ENCODE results near the gene GLT1D1. TPM values are rescaled to one million over a fixed set of nuclear protein-coding genes. Genes with fewer than 3 reads are reported as not detected.

GLT1D1 gene
- total and polyA plus RNA-seq, 8 donors: 1.0 to 17.6 (median 2.6) TPM

DNA sequence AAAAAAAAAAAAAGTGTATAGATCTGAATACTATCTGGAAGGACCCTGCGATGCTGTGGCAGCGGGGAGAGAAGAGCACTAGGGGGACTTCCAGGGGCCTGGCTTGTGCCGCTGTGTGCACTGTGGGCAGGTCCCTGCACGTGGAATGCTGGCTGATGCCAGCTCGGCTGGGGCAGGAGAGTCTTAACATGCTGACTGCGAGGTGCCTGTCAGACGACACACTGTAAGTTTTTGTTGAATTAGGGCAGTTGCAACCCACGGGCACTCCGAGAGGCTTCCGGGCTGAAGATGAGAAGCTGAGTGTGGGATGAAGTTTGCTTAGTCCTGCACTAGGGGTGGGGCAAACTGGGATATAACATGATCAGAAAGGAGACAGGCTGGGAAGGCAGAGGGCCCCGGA, 10.7 kb downstream of the GLT1D1 start:
- DNase-seq (no peak), ATAC-seq (no peak)
- Histone ChIP-seq H3K27ac (no peak overlapping the region), H3K4me3 (no peak overlapping the region), H3K36me3 (no peaks in the 10 kb centered on the region), H3K4me1 (no peaks in the 10 kb centered on the region), H3K9me3 (no peaks in the 10 kb centered on the region), H3K27me3 (no peaks in the 10 kb centered on the region)
- TF ChIP-seq, protein P1, sequence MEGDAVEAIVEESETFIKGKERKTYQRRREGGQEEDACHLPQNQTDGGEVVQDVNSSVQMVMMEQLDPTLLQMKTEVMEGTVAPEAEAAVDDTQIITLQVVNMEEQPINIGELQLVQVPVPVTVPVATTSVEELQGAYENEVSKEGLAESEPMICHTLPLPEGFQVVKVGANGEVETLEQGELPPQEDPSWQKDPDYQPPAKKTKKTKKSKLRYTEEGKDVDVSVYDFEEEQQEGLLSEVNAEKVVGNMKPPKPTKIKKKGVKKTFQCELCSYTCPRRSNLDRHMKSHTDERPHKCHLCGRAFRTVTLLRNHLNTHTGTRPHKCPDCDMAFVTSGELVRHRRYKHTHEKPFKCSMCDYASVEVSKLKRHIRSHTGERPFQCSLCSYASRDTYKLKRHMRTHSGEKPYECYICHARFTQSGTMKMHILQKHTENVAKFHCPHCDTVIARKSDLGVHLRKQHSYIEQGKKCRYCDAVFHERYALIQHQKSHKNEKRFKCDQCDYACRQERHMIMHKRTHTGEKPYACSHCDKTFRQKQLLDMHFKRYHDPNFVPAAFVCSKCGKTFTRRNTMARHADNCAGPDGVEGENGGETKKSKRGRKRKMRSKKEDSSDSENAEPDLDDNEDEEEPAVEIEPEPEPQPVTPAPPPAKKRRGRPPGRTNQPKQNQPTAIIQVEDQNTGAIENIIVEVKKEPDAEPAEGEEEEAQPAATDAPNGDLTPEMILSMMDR (IDR thresholded peaks at IDR 0.05): no peak
- intact Hi-C loops (cut with DNase I): no loop called here

DNA sequence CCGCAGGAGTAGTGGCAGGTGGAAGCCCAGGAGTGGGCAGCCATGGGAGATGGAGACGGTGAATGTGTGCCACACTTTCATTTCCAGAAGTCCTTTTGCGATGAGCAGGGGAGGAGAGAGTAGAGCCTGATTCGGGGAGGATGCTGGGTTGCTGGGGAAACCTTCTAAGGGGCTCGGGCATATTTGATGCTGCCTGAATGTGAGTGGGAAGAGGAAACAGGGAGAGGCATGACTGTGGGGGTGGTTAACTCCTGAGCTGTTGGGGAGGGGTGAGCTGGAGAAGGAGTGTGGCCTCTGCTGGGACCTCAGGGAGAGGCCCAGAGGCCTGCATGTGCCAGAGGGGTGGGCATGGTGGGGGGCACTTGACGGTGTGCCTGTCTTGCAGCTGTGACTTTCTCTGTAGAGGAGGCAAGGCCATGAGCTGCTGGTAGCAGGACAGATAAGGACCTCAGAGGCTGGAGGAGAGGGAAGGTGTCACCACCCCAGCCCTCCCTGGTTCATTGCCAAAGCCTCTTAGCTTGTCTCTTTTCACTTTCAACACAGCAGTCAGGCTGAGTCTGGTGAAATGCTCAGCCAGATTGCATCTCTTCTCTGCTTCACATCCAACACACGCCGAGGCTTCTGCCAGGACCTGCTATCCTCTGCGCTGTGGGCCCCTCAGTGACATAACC, 11.4 kb downstream of the GLT1D1 start:
- H3K36me3 ChIP-seq: no peaks in the 10 kb centered on the region
- no peaks in the 10 kb centered on the region for H3K27me3 ChIP-seq
- intact Hi-C loops (cut with DNase I): no loop called here
- H3K27ac ChIP-seq: peak overlapping the region in 1 of 2 donors; percentile 33
- TF ChIP-seq, protein P1 (IDR thresholded peaks at IDR 0.05): no peak
- no peak overlapping the region for H3K4me3 ChIP-seq
- H3K9me3 ChIP-seq: no peaks in the 10 kb centered on the region
- ATAC-seq (no peak), DNase-seq (no peak)
- no peaks in the 10 kb centered on the region for H3K4me1 ChIP-seq

DNA sequence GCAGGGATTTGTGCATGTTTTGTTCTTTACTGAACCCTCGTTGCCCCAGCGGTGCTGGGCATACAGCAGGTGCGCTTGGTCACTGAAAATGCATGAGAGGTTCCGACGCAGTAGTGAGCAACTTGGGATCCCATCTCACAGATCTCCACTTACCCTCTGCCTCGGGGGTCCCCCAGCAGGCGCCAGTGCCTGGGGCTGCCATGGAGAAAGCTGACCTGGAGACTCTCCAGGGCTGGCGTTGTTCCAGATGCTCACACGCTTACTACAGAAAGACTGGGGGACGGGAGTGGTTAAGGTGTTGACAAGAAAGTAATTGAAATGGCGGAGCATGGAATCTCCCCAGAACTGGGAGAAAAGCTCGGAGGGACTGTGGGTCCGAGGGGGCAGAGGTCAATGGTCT, 14.2 kb downstream of the GLT1D1 start:
- ATAC-seq: no peak
- intact Hi-C loops (cut with DNase I): no loop called here
- no peaks in the 10 kb centered on the region for H3K4me1 ChIP-seq
- H3K36me3 ChIP-seq: no peaks in the 10 kb centered on the region
- no peaks in the 10 kb centered on the region for H3K27me3 ChIP-seq
- no peak overlapping the region for H3K4me3 ChIP-seq
- TF ChIP-seq, protein P1 (IDR thresholded peaks at IDR 0.05): no peak
- H3K27ac ChIP-seq: no peak overlapping the region
- DNase-seq: no peak
- no peaks in the 10 kb centered on the region for H3K9me3 ChIP-seq

DNA sequence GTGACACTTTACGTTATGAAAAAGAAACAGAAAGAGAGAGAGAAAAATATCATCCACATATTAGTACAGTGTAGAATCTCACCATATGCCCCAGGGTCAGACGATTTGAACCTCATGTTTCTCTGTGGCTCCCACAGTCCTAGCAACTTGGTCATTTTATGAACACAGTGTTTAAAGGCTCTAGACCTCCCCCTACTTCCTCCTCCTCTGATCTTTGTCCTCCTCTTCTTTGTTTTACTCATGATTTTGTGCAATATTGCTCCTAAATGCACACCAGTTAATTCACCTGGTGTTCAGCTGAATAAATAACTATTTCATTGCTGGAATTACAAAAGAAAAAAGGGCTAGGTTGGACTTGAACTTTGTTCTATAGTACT, 18.2 kb downstream of the GLT1D1 start:
- Histone ChIP-seq H3K4me1 (no peaks in the 10 kb centered on the region), H3K27ac (no peak overlapping the region), H3K27me3 (no peaks in the 10 kb centered on the region), H3K4me3 (no peak overlapping the region), H3K36me3 (peaks cover 0 to 7% of the 10 kb centered on the region in 2 donors), H3K9me3 (peaks cover 0 to 16% of the 10 kb centered on the region in 2 donors)
- ATAC-seq: no peak
- intact Hi-C loops (cut with DNase I): no loop called here
- DNase-seq: no peak
- TF ChIP-seq, protein P1 (IDR thresholded peaks at IDR 0.05): no peak

DNA sequence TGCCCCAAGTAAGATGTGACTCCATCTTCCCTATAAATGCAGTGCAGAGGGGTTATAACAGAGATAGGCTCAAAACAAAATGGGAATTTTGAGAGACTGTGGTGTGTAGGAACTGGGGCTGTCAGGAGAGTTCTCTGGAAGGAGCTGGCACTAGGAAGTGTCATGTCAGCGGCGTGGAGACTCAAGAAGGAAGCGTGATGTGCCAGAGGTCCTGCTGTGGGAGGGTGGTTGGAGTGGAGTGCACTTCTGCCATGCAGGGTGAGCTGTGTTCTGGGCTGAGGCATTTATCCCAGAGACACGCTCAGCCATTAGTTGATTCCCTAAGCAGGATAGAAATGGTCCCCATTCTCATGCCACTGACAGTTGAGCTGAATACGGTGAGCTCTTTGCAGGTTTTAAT, 19.0 kb downstream of the GLT1D1 start:
- ATAC-seq: no peak
- H3K4me3 ChIP-seq: no peak overlapping the region
- peaks cover 0 to 24% of the 10 kb centered on the region in 2 donors for H3K9me3 ChIP-seq
- H3K4me1 ChIP-seq: no peaks in the 10 kb centered on the region
- H3K27me3 ChIP-seq: no peaks in the 10 kb centered on the region
- H3K36me3 ChIP-seq: peaks cover 0 to 14% of the 10 kb centered on the region in 2 donors
- DNase-seq: no peak
- TF ChIP-seq, protein P1 (IDR thresholded peaks at IDR 0.05): no peak
- no peak overlapping the region for H3K27ac ChIP-seq
- intact Hi-C loops (cut with DNase I): no loop called here
